ENCODE measurements around the gene ENAH.

Gene ENAH

GRCh38 chr1:225465793-225466517, 187.0 kb downstream of the ENAH start:
- Histone ChIP-seq H3F3A (ENCODE audit: low read depth) (no peaks in the 10 kb centered on the region), H3K9me3 (ENCODE audit: insufficient read depth, low read depth, low read length) (no peaks in the 10 kb centered on the region), H3K4me3 (ENCODE audit: low read length, poor library complexity, severe bottlenecking) (no peak overlapping the region), H3K36me3 (ENCODE audit: insufficient read depth, low read length) (no peaks in the 10 kb centered on the region), H2AFZ (ENCODE audit: low read length) (no peak overlapping the region), H3K79me2 (ENCODE audit: insufficient read depth, low read length) (peaks cover 8% of the 10 kb centered on the region; the same call in 1 of the 2 replicates), H3K4me1 (ENCODE audit: insufficient read depth, low read length, poor library complexity, severe bottlenecking) (peaks cover 22% of the 10 kb centered on the region), H4K20me1 (ENCODE audit: insufficient read depth, low read length, poor library complexity, severe bottlenecking) (no peaks in the 10 kb centered on the region), H3K9me2 (replicated peaks; ENCODE audit: low read depth, low read length) (no peaks in the 10 kb centered on the region), H3K27me3 (ENCODE audit: insufficient read depth, low read length, poor library complexity, severe bottlenecking) (no peaks in the 10 kb centered on the region), H3K9ac (ENCODE audit: low read depth, low read length, poor library complexity, severe bottlenecking) (no peak overlapping the region), H3K4me2 (ENCODE audit: low read depth, low read length, poor library complexity, severe bottlenecking) (no peak overlapping the region)
- no peak for TF ChIP-seq CTCF (conservative IDR thresholded peaks at IDR 0.05; ENCODE audit: low read length)
- TF ChIP-seq EZH2phosphoT487 (IDR thresholded peaks at IDR 0.05; ENCODE audit: borderline replicate concordance): no peak

- H3K27me3 ChIP-seq (ENCODE audit: insufficient read depth, low read length, poor library complexity, severe bottlenecking): no peaks in the 10 kb centered on the region
- peaks cover 30% of the 10 kb centered on the region for H3K4me1 ChIP-seq (ENCODE audit: insufficient read depth, low read length, poor library complexity, severe bottlenecking)
- no peak for TF ChIP-seq CTCF (conservative IDR thresholded peaks at IDR 0.05; ENCODE audit: low read length)
- TF ChIP-seq EZH2phosphoT487 (IDR thresholded peaks at IDR 0.05; ENCODE audit: borderline replicate concordance): no peak
- no peaks in the 10 kb centered on the region for H3K9me3 ChIP-seq (ENCODE audit: insufficient read depth, low read depth, low read length)
- no peak overlapping the region for H3K4me3 ChIP-seq (ENCODE audit: low read length, poor library complexity, severe bottlenecking)
- no peaks in the 10 kb centered on the region for H3F3A ChIP-seq (ENCODE audit: low read depth)
- no peaks in the 10 kb centered on the region for H4K20me1 ChIP-seq (ENCODE audit: insufficient read depth, low read length, poor library complexity, severe bottlenecking)
- no peak overlapping the region for H3K9ac ChIP-seq (ENCODE audit: low read depth, low read length, poor library complexity, severe bottlenecking)
- H3K4me2 ChIP-seq (ENCODE audit: low read depth, low read length, poor library complexity, severe bottlenecking): no peak overlapping the region
- H3K9me2 ChIP-seq (replicated peaks; ENCODE audit: low read depth, low read length): no peaks in the 10 kb centered on the region
- no peaks in the 10 kb centered on the region for H3K36me3 ChIP-seq (ENCODE audit: insufficient read depth, low read length)
- H3K79me2 ChIP-seq (ENCODE audit: insufficient read depth, low read length): peaks cover 8% of the 10 kb centered on the region; the same call in 1 of the 2 replicates
- no peak overlapping the region for H2AFZ ChIP-seq (ENCODE audit: low read length)
Observed at GRCh38 chr1:225464851-225465792, 187.8 kb downstream of the ENAH start.

- Histone ChIP-seq H3K4me1 (ENCODE audit: insufficient read depth, low read length, poor library complexity, severe bottlenecking) (peaks cover 24% of the 10 kb centered on the region), H3K79me2 (ENCODE audit: insufficient read depth, low read length) (0 out of 2 replicates have a peak, but pooled peaks cover 1% of the 10 kb centered on the region), H3K27me3 (ENCODE audit: insufficient read depth, low read length, poor library complexity, severe bottlenecking) (no peaks in the 10 kb centered on the region), H3F3A (ENCODE audit: low read depth) (no peaks in the 10 kb centered on the region), H3K9me3 (ENCODE audit: insufficient read depth, low read depth, low read length) (no peaks in the 10 kb centered on the region), H4K20me1 (ENCODE audit: insufficient read depth, low read length, poor library complexity, severe bottlenecking) (no peaks in the 10 kb centered on the region), H3K4me2 (ENCODE audit: low read depth, low read length, poor library complexity, severe bottlenecking) (no peak overlapping the region), H2AFZ (ENCODE audit: low read length) (no peak overlapping the region), H3K36me3 (ENCODE audit: insufficient read depth, low read length) (no peaks in the 10 kb centered on the region), H3K9me2 (replicated peaks; ENCODE audit: low read depth, low read length) (no peaks in the 10 kb centered on the region), H3K9ac (ENCODE audit: low read depth, low read length, poor library complexity, severe bottlenecking) (no peak overlapping the region), H3K4me3 (ENCODE audit: low read length, poor library complexity, severe bottlenecking) (no peak overlapping the region)
- TF ChIP-seq CTCF (conservative IDR thresholded peaks at IDR 0.05; ENCODE audit: low read length): no peak
- TF ChIP-seq EZH2phosphoT487 (IDR thresholded peaks at IDR 0.05; ENCODE audit: borderline replicate concordance): no peak
Observed at GRCh38 chr1:225462714-225463574, 190.0 kb downstream of the ENAH start.
